Gastroesophageal sphincter (tissue), 4 donors: ENCODE results near the gene PODN. TPM values are rescaled to one million over a fixed set of nuclear protein-coding genes. Genes with fewer than 3 reads are reported as not detected.
A peak's percentile ranks its signal among the peaks of the same experiment; 100 is the strongest.

Experiments
- ATAC-seq: fragments of 150-250 bp; one replicate; pipeline ENCODE4 v1.9.1; 2016; ENCODE audit warnings: mild to moderate bottlenecking, moderate library complexity
- H3K27ac ChIP-seq, 4 donors: fragments of 200-600 bp; sonication (generic) in 3 of 4; 1 replicate in 3 of 4; 2 replicates in 1 of 4; pipeline ENCODE4 v1.5.1; 2016 to 2019
- H3K27me3 ChIP-seq: fragments of 200-600 bp; sonication (generic); one replicate; pipeline ENCODE4 v1.5.1; 2019
- H3K36me3 ChIP-seq, 2 donors: fragments of 200-600 bp; sonication (generic); one replicate each; pipeline ENCODE4 v1.5.1; 2019; ENCODE audit warnings: control low read depth in 1 of 2
- H3K4me1 ChIP-seq, 3 donors: fragments of 200-600 bp; sonication (generic); 1 replicate in 2 of 3; 2 replicates in 1 of 3; pipeline ENCODE4 v1.5.1; 2016 to 2019; ENCODE audit warnings: control low read depth in 2 of 3
- H3K4me3 ChIP-seq, 2 donors: fragments of 200-600 bp; sonication (generic); one replicate each; pipeline ENCODE4 v1.5.1; 2019; ENCODE audit warnings: mild to moderate bottlenecking in 1 of 2, moderate library complexity in 1 of 2
- H3K9me3 ChIP-seq, 3 donors: fragments of 200-600 bp; sonication (generic); one replicate each; pipeline ENCODE4 v1.5.1; 2017 to 2019; ENCODE audit warnings: control low read depth in 2 of 3
- EP300 ChIP-seq: sonication (generic); formaldehyde crosslinking; IDR thresholded peaks from one replicate; pipeline ENCODE4 v1.6.1; 2017; ENCODE audit warnings: antibody characterized with exemption, mild to moderate bottlenecking
- POLR2A ChIP-seq, 2 donors: fragments of 450-650 bp; IDR thresholded peaks; one replicate each; pipeline ENCODE4 v1.6.1; 2017; ENCODE audit warnings: antibody characterized with exemption in 2 of 2, mild to moderate bottlenecking in 2 of 2, moderate library complexity in 1 of 2
- POLR2AphosphoS5 ChIP-seq: sonication (generic); formaldehyde crosslinking; IDR thresholded peaks from one replicate; pipeline ENCODE4 v1.6.1; 2017; ENCODE audit warnings: antibody characterized with exemption
- WGBS, 2 donors: methylation state at CpG; one replicate each; pipeline ENCODE4 v1.1.5; 2018; ENCODE audit warnings: low coverage in 1 of 2; 5-methylcytosine and 5-hydroxymethylcytosine counted together
- total RNA-seq, 4 donors: library from RNA; depleted of rRNA; stranded (reverse); fragments of >200 nt; gene quantifications; one replicate each; pipeline ENCODE4 v1.1.0, GENCODE V29; 2016
- TF ChIP-seq, protein P1 (sequence below), 4 experiments: fragments of 200-600 bp in 2 of 4; fragments of 450-650 bp in 2 of 4; sonication (generic) in 1 of 4; IDR thresholded peaks; one replicate each; pipeline ENCODE4 v1.5.1; 2017 to 2019; ENCODE audit warnings: antibody characterized with exemption in 4 of 4, mild to moderate bottlenecking in 2 of 4, moderate library complexity in 2 of 4

Gene PODN
- total RNA-seq, 4 donors from 2014 or later = 60.4 to 170 (median 125) TPM

DNA sequence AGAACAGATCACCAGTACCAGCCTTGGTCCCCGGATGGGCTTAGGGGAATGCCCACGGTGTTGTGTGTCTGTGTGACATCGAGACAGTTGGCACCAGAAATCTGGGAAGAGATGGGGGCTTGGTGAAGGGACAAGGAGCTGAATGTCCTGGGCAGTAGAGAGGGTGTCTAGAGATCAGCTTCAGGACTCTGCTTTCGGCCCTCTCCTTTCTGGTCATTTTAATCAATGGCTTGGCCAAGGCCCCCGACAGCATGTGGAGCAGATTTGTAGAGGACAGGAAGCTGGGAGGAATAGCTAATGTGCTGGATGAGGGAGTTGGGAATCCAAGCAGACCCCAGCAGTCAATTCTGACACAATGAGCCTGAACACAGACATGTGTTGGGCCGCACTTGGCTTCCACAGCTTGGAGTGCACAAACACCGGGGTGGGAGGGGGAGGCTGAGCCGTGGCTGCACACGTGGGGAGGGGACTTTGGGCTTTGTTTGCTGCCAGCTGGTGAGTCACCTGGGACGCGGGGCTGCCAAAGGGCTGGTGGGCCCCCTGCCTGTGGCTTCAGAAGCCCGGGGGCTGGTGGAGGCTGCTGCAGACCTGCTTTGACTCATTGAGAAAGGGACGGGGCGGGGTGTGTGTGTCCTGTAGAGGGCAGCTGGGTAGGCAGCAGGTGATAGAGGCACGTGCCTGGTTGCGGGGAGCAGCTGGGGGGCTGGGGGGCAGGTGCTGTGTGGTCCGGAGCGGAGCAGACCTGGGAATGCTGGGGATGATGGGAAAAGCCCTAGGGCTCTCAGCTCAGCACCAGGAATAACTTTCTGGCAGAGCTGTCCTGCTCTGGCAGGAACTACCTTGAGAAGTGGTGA, 59.5 kb downstream of the PODN start:
- Histone ChIP-seq H3K27me3 (no peaks in the 10 kb centered on the region), H3K4me1 (peaks cover 0 to 61% (median 11%) of the 10 kb centered on the region in 3 donors), H3K36me3 (no peaks in the 10 kb centered on the region), H3K27ac (peak overlapping the region in 3 of 4 donors; percentile 68 to 78 (median 74)), H3K4me3 (no peak overlapping the region), H3K9me3 (no peaks in the 10 kb centered on the region)
- TF ChIP-seq, protein P1, sequence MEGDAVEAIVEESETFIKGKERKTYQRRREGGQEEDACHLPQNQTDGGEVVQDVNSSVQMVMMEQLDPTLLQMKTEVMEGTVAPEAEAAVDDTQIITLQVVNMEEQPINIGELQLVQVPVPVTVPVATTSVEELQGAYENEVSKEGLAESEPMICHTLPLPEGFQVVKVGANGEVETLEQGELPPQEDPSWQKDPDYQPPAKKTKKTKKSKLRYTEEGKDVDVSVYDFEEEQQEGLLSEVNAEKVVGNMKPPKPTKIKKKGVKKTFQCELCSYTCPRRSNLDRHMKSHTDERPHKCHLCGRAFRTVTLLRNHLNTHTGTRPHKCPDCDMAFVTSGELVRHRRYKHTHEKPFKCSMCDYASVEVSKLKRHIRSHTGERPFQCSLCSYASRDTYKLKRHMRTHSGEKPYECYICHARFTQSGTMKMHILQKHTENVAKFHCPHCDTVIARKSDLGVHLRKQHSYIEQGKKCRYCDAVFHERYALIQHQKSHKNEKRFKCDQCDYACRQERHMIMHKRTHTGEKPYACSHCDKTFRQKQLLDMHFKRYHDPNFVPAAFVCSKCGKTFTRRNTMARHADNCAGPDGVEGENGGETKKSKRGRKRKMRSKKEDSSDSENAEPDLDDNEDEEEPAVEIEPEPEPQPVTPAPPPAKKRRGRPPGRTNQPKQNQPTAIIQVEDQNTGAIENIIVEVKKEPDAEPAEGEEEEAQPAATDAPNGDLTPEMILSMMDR (IDR thresholded peaks at IDR 0.05) = no peak
- peak; percentile 63 for TF ChIP-seq POLR2AphosphoS5
- ATAC-seq = peak; percentile 26
- 30 to 51% methylated on average over 6 of the region's 18 CpGs for WGBS, 2 donors

DNA sequence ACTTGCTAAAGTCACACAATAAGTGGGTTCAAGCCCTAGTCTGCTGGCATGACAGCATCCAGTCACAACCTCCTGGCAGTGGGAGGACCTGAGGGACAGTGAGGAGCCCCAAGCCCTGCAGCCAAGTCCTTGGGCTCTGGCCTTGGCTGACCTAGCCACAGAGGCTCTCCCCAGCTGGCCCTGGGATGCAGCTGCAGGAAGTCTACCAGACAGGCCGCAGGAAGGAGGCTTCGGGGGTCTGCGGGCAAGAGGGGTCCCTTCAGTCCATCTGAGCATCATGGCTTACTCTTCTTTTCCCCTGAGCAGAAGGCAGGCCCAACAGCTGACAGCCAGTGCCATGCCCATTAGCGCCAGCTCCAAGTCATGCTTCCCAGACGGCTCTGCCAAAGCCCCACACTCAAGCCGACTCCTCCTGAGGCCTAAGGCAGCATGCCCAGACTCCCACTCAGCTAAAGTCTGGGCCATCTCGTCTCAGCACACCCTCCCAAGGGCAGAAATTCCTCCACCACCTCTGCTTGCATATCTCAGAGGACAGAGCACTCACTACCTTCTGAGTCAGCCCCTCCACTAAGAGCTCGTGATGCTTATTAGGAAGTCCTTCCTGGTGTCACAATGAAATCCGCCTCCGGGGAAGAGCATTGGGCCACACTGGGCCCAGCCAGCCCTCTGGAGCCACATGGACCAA, 60.3 kb downstream of the PODN start:
- H3K9me3 ChIP-seq = no peaks in the 10 kb centered on the region
- H3K36me3 ChIP-seq = no peaks in the 10 kb centered on the region
- no peaks in the 10 kb centered on the region for H3K27me3 ChIP-seq
- no peak overlapping the region for H3K4me3 ChIP-seq
- peak overlapping the region in 3 of 4 donors; percentile 68 to 78 (median 74) for H3K27ac ChIP-seq
- 39 to 100% methylated on average over 1 to 4 of the region's 10 CpGs for WGBS, 2 donors
- peaks cover 0 to 62% (median 11%) of the 10 kb centered on the region in 3 donors for H3K4me1 ChIP-seq
- TF ChIP-seq, protein P1 (IDR thresholded peaks at IDR 0.05) = no peak
- TF ChIP-seq POLR2A (IDR thresholded peaks at IDR 0.05) (no peak), POLR2AphosphoS5 (no peak), EP300 (no peak)
- peak; percentile 42 for ATAC-seq

DNA sequence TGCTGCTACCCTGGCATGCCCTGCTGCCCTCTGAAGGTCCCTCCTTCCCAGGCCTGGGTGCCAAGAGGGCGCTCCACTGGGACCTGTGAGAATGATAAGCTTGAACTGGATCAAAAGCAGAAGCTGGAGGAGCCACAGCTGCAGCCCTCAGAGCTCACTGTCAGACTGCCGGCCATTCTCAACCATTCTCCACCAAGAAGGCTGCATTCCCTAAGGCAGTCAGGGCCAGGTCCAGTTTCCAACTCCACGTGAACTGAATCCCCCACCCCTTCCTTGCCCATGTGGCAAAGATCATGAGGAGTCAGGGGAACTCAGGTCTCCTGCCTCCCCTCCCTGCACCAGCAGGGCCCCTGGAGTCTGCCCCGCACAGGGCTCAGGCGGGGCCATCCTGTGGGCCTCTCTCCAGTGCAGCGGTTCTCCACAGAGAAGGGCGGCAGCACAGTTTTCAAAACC, 61.0 kb downstream of the PODN start:
- TF ChIP-seq POLR2AphosphoS5 (no peak), POLR2A (IDR thresholded peaks at IDR 0.05) (no peak), EP300 (no peak)
- ATAC-seq = no peak
- Histone ChIP-seq H3K27ac (peak overlapping the region in 3 of 4 donors; percentile 68 to 78 (median 74)), H3K4me1 (peaks cover 0 to 62% (median 11%) of the 10 kb centered on the region in 3 donors), H3K4me3 (no peak overlapping the region), H3K27me3 (no peaks in the 10 kb centered on the region), H3K36me3 (no peaks in the 10 kb centered on the region), H3K9me3 (no peaks in the 10 kb centered on the region)
- WGBS, 2 donors = 55 to 80% methylated on average over 1 to 4 of the region's 7 CpGs

DNA sequence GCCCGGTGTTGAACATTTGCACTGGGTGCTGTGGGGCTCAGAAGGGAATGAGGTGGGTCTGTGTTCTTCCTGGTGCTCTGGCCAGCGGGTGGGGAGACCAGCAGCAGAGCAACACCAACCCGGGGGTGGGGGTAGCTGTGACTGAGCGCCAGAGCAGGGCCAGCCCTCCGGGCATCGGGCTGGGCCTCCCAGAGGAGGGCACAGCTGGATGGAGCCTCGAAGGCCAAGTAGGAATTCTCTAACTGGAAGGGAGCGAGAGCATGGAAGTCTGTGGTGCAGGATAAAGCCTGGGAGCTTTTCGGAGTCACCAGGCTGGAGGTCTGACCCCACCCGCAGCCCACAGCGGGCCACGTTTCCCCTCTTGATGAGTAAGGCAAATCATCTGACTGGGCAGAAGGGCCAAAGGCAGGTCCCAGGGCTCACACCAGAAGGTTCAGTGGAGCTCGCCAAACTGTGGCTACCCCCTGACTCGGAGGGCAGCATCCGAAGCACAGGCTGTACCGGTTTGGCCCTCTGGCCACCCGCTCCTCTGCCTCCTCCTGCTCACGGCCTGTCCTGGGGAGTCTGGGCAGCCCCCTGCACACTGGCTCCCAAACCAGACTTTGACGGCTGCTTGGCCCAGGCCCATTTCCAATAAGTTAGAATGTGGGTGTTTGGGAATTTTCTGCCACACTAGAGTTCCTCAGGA, 61.6 kb downstream of the PODN start:
- WGBS, 2 donors = 41% methylated on average over 8 of the region's 19 CpGs; no CpG with 5 or more reads in 1 of the 2 donors
- H3K9me3 ChIP-seq = no peaks in the 10 kb centered on the region
- peaks cover 0 to 62% (median 11%) of the 10 kb centered on the region in 3 donors for H3K4me1 ChIP-seq
- H3K36me3 ChIP-seq = no peaks in the 10 kb centered on the region
- TF ChIP-seq POLR2AphosphoS5 (peak; percentile 58), EP300 (no peak)
- H3K27ac ChIP-seq = peak overlapping the region in 3 of 4 donors; percentile 68 to 78 (median 74)
- no peak overlapping the region for H3K4me3 ChIP-seq
- peak; percentile 71 for ATAC-seq
- H3K27me3 ChIP-seq = no peaks in the 10 kb centered on the region

DNA sequence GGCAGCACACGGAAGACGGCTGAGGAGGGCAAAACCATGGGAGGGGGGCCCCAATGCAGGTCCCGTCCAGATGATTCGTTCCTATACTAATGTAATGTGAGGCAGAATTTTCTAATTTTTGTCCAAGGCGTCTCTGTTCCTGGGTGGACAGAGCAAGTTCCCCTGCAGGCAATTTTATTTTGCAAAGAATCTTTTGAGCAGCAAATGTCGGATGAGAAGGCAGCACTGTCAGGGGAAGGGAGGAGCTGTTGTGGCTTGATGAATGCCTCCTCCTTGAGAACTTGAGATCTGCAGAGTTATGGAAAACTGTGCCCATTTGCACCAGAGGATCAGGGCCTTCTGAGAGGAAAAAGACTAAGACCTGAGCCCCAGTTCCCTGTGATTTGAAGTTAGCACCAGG, 63.1 kb downstream of the PODN start:
- WGBS, 2 donors = 50 to 54% methylated on average over 2 to 6 of the region's 6 CpGs
- Histone ChIP-seq H3K4me3 (no peak overlapping the region), H3K9me3 (no peaks in the 10 kb centered on the region), H3K36me3 (no peaks in the 10 kb centered on the region), H3K27ac (peak overlapping the region in 3 of 4 donors; percentile 68 to 78 (median 74)), H3K4me1 (peaks cover 0 to 70% (median 11%) of the 10 kb centered on the region in 3 donors), H3K27me3 (no peaks in the 10 kb centered on the region)
- TF ChIP-seq POLR2A (IDR thresholded peaks at IDR 0.05) (no peak), POLR2AphosphoS5 (no peak), EP300 (no peak)
- TF ChIP-seq, protein P1 (IDR thresholded peaks at IDR 0.05) = no peak
- ATAC-seq = no peak
